C4-2B (cell line): ENCODE results near the gene RNF10.

ENCODE experiments used
- ZFX ChIP-seq: fragments of 450-650 bp; IDR thresholded peaks from 2 replicates; pipeline ENCODE4 v1.6.1; 2017
- TF ChIP-seq, protein P1 (sequence below): fragments of 450-650 bp; conservative IDR thresholded peaks from 2 replicates; pipeline ENCODE4 v1.5.1; 2017; ENCODE audit warnings: mild to moderate bottlenecking

DNA sequence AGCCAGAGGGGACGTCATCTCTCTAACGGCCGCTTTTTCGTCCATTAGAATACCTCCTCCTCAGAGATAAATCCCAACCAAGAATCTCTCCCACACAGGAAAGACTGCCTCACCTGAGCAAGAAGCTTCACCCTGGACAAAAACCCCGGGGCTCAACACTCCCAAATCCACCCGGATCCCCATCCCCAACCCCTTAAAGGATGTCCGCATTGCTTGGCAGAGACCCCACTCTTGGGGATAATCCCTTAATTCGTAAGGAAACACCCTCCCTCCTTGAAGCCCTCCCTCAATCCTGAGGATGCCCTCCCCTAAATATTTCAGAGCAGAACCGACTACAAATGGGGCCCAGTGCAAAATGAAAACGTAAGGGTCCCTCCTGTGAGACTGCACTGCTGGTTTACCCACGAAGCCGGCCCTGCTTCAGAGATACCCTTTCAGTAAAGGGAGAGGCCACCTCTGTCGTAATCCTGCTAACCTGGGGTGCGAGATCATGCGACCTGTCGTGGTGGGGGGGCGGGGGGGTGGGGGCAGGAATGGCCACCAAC, 38.9 kb upstream of the RNF10 start:
- TF ChIP-seq, protein P1, sequence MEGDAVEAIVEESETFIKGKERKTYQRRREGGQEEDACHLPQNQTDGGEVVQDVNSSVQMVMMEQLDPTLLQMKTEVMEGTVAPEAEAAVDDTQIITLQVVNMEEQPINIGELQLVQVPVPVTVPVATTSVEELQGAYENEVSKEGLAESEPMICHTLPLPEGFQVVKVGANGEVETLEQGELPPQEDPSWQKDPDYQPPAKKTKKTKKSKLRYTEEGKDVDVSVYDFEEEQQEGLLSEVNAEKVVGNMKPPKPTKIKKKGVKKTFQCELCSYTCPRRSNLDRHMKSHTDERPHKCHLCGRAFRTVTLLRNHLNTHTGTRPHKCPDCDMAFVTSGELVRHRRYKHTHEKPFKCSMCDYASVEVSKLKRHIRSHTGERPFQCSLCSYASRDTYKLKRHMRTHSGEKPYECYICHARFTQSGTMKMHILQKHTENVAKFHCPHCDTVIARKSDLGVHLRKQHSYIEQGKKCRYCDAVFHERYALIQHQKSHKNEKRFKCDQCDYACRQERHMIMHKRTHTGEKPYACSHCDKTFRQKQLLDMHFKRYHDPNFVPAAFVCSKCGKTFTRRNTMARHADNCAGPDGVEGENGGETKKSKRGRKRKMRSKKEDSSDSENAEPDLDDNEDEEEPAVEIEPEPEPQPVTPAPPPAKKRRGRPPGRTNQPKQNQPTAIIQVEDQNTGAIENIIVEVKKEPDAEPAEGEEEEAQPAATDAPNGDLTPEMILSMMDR, result no peak
- no peak for TF ChIP-seq ZFX
